Omental fat pad (tissue), 4 donors: ENCODE measurements around the gene HNRNPH2. TPM values are rescaled to one million over a fixed set of nuclear protein-coding genes. Genes with fewer than 3 reads are reported as not detected.

ENCODE experiments used
- ATAC-seq: fragments of 150-250 bp; one replicate; pipeline ENCODE4 v1.9.1; 2016; ENCODE audit warnings: mild to moderate bottlenecking, moderate library complexity; ENCODE audit not compliant: low FRiP score
- DNase-seq: peaks from one replicate; pipeline ENCODE4 v3.0.0-alpha.2; 2019; ENCODE audit warnings: low spot score
- CTCF ChIP-seq, 3 donors: fragments of 450-650 bp; IDR thresholded peaks; one replicate each; pipeline ENCODE4 v1.5.1; 2016 to 2017; ENCODE audit warnings: antibody characterized with exemption in 3 of 3, mild to moderate bottlenecking in 3 of 3, moderate library complexity in 2 of 3
- total RNA-seq, 4 donors: library from RNA; depleted of rRNA; stranded (reverse); fragments of >200 nt; gene quantifications; one replicate each; pipeline ENCODE4 v1.1.0, GENCODE V29; 2016

HNRNPH2 gene
- 10 to 100 TPM; 49.3 to 60.8 (median 55.1) TPM for total RNA-seq

GRCh38 chrX:101407748-101408531 is at the start of gene HNRNPH2, which contains the start of gene GLA:
HNRNPH2 (plus strand) TSS chrX:101408222; CDS start chrX:101411989, 3,767 bp downstream.
GLA (minus strand) TSS chrX:101407925; CDS start chrX:101407903, 22 bp downstream.
- DNase-seq (peak; percentile 89), ATAC-seq (peak; percentile 97)
- TF ChIP-seq CTCF (IDR thresholded peaks at IDR 0.05): no peak

GRCh38 chrX:101359966-101360365 is 48.1 kb upstream of the HNRNPH2 start:
- TF ChIP-seq CTCF (IDR thresholded peaks at IDR 0.05): no peak
- ATAC-seq (no peak), DNase-seq (no peak)

- no peak for TF ChIP-seq CTCF (IDR thresholded peaks at IDR 0.05)
- ATAC-seq (no peak), DNase-seq (no peak)
Observed at GRCh38 chrX:101360390-101360789, 47.6 kb upstream of the HNRNPH2 start.

GRCh38 chrX:101362116-101362515 is 45.9 kb upstream of the HNRNPH2 start:
- ATAC-seq (no peak), DNase-seq (no peak)
- TF ChIP-seq CTCF (IDR thresholded peaks at IDR 0.05): no peak

- DNase-seq (no peak), ATAC-seq (no peak)
- TF ChIP-seq CTCF (IDR thresholded peaks at IDR 0.05): no peak
Observed at GRCh38 chrX:101362757-101363156, 45.3 kb upstream of the HNRNPH2 start.

- no peak for ATAC-seq
- no peak for DNase-seq
- no peak for TF ChIP-seq CTCF (IDR thresholded peaks at IDR 0.05)
Observed at GRCh38 chrX:101365301-101365795, 42.7 kb upstream of the HNRNPH2 start.

- no peak for TF ChIP-seq CTCF (IDR thresholded peaks at IDR 0.05)
- DNase-seq: no peak
- no peak for ATAC-seq
Observed at GRCh38 chrX:101368800-101369199, 39.2 kb upstream of the HNRNPH2 start.
